WTC11 (cell line): ENCODE results near the gene TPSAB1. TPM values are rescaled to one million over a fixed set of nuclear protein-coding genes. Genes with fewer than 3 reads are reported as not detected.

Source experiments
- ATAC-seq: fragments of 200-7000 bp; cut with Tn5 transposase; 2 replicates; pipeline ENCODE4 v1.10.0; 2021; ENCODE audit warnings: mild to moderate bottlenecking, moderate library complexity
- CTCF ChIA-PET: fragments of 300-600 bp; sonication (Branson Sonifier 250); formaldehyde crosslinking; loops from one replicate; lab custom pipeline; 2021; ENCODE audit warnings: antibody characterized with exemption; lab: Charles Lee
- POLR2A ChIA-PET: fragments of 350-600 bp; sonication (Branson Sonifier 250); formaldehyde crosslinking; loops from one replicate; lab custom pipeline; 2021; ENCODE audit warnings: antibody characterized with exemption; lab: Charles Lee
- DNase-seq: peaks from one replicate; pipeline ENCODE4 v3.0.0; 2021; ENCODE audit warnings: low spot score
- H3K27ac Mint-ChIP-seq: 2 replicates; pipeline ENCODE4 v1.8.0; 2021; ENCODE audit warnings: mixed read lengths
- H3K27me3 Mint-ChIP-seq: 2 replicates; pipeline ENCODE4 v1.8.0; 2021; ENCODE audit warnings: low read depth, mild to moderate bottlenecking, moderate library complexity, mixed read lengths
- H3K36me3 Mint-ChIP-seq: 2 replicates; pipeline ENCODE4 v1.8.0; 2021; ENCODE audit warnings: mixed read lengths
- H3K4me1 Mint-ChIP-seq: 2 replicates; pipeline ENCODE4 v1.8.0; 2022; ENCODE audit warnings: mixed read lengths
- H3K4me3 Mint-ChIP-seq: 2 replicates; pipeline ENCODE4 v1.8.0; 2021; ENCODE audit warnings: mild to moderate bottlenecking, moderate library complexity, mixed read lengths
- H3K9me3 Mint-ChIP-seq: 2 replicates; pipeline ENCODE4 v1.8.0; 2021; ENCODE audit warnings: mixed read lengths
- CBFB ChIP-seq: sonication (generic); formaldehyde crosslinking; IDR thresholded peaks from 2 replicates; pipeline ENCODE4 v1.8.1; 2022; ENCODE audit warnings: mild to moderate bottlenecking, low read depth, missing genetic modification reagents
- ESRRA ChIP-seq: sonication (generic); formaldehyde crosslinking; IDR thresholded peaks from 2 replicates; pipeline ENCODE4 v1.8.1; 2022; ENCODE audit warnings: mild to moderate bottlenecking, missing genetic modification reagents, borderline replicate concordance
- FOXJ3 ChIP-seq: sonication (generic); formaldehyde crosslinking; IDR thresholded peaks from 2 replicates; pipeline ENCODE4 v1.9.0; 2021; ENCODE audit warnings: missing genetic modification reagents, mild to moderate bottlenecking, borderline replicate concordance
- GABPB1 ChIP-seq: sonication (generic); formaldehyde crosslinking; IDR thresholded peaks from 2 replicates; pipeline ENCODE4 v1.8.1; 2023; ENCODE audit warnings: mild to moderate bottlenecking, missing genetic modification reagents
- HMGA2 ChIP-seq: fragments of 250-450 bp; sonication (Bioruptor Pico); IDR thresholded peaks from 2 replicates; pipeline ENCODE4 v1.4.0; 2021; ENCODE audit warnings: mild to moderate bottlenecking, moderate library complexity
- JAZF1 ChIP-seq: fragments of 250-450 bp; sonication (Bioruptor Pico); IDR thresholded peaks from 2 replicates; pipeline ENCODE4 v1.9.0; 2021; ENCODE audit warnings: moderate library complexity, mild to moderate bottlenecking, inconsistent platforms
- NFE2L1 ChIP-seq: sonication (generic); formaldehyde crosslinking; IDR thresholded peaks from 2 replicates; pipeline ENCODE4 v1.8.1; 2023; ENCODE audit warnings: missing genetic modification reagents
- NR1H2 ChIP-seq: sonication (generic); formaldehyde crosslinking; IDR thresholded peaks from 2 replicates; pipeline ENCODE4 v1.9.0; 2021; ENCODE audit warnings: mild to moderate bottlenecking, moderate library complexity, missing genetic modification reagents
- ZNF219 ChIP-seq: sonication (generic); formaldehyde crosslinking; IDR thresholded peaks from 2 replicates; pipeline ENCODE4 v1.8.0; 2023; ENCODE audit warnings: missing genetic modification reagents, mild to moderate bottlenecking, borderline replicate concordance
- ZNF232 ChIP-seq: sonication (generic); formaldehyde crosslinking; IDR thresholded peaks from 2 replicates; pipeline ENCODE4 v1.8.0; 2022; ENCODE audit warnings: mild to moderate bottlenecking, missing genetic modification reagents
- ZNF263 ChIP-seq: sonication (generic); formaldehyde crosslinking; IDR thresholded peaks from 2 replicates; pipeline ENCODE4 v1.8.1; 2022; ENCODE audit warnings: low read depth, mild to moderate bottlenecking, moderate library complexity, missing genetic modification reagents
- ZNF317 ChIP-seq: sonication (generic); formaldehyde crosslinking; IDR thresholded peaks from 2 replicates; pipeline ENCODE4 v1.8.1; 2023; ENCODE audit warnings: low read depth, mild to moderate bottlenecking, moderate library complexity, missing genetic modification reagents, borderline replicate concordance
- ZNF423 ChIP-seq: fragments of 250-450 bp; sonication (Bioruptor Pico); IDR thresholded peaks from 2 replicates; pipeline ENCODE4 v2.1.2; 2022; ENCODE audit warnings: mild to moderate bottlenecking, moderate library complexity
- ZSCAN18 ChIP-seq: fragments of 250-450 bp; sonication (Bioruptor Pico); IDR thresholded peaks from 2 replicates; pipeline ENCODE4 v2.1.2; 2022; ENCODE audit warnings: mild to moderate bottlenecking, moderate library complexity
- total RNA-seq: library from RNA; stranded (reverse); gene quantifications from 3 replicates; pipeline ENCODE4 v1.2.3, GENCODE V29; 2021
- TF ChIP-seq, protein P1 (sequence below): sonication (generic); formaldehyde crosslinking; IDR thresholded peaks from 2 replicates; pipeline ENCODE4 v1.8.1; 2023; ENCODE audit warnings: mild to moderate bottlenecking, moderate library complexity, missing genetic modification reagents
- TF ChIP-seq, protein P2 (sequence below): sonication (generic); formaldehyde crosslinking; IDR thresholded peaks from 2 replicates; pipeline ENCODE4 v1.8.1; 2022; ENCODE audit warnings: missing genetic modification reagents, borderline replicate concordance
- TF ChIP-seq, protein P3 (sequence below): sonication (generic); formaldehyde crosslinking; IDR thresholded peaks from 2 replicates; pipeline ENCODE4 v1.8.0; 2023; ENCODE audit warnings: mild to moderate bottlenecking, missing genetic modification reagents

TPSAB1 gene
- total RNA-seq, 1 experiment from 2014 or later: not detected

GRCh38 chr16:1277617-1278282 is 37.2 kb downstream of the TPSAB1 start:
- DNase-seq (no peak), ATAC-seq (no peak)
- H3K4me3 Mint-ChIP-seq: no peak overlapping the region
- peaks cover 2% of the 10 kb centered on the region for H3K4me1 Mint-ChIP-seq
- no peaks in the 10 kb centered on the region for H3K9me3 Mint-ChIP-seq
- H3K36me3 Mint-ChIP-seq: no peaks in the 10 kb centered on the region
- no peak overlapping the region for H3K27ac Mint-ChIP-seq
- no peaks in the 10 kb centered on the region for H3K27me3 Mint-ChIP-seq
- ChIA-PET CTCF (interaction anchor here (1.0 to 1.4 kb wide), 4 partner anchors 8 to 48 kb away, joined by 3 to 4 read pairs (median 4); no protein-coding TSS in a partner anchor), POLR2A (no interaction called here)
- TF ChIP-seq ZNF263 (peak; percentile 39; the same call in 1 of the 2 replicates), HMGA2 (CRISPR knock-in tag) (no peak), NFE2L1 (CRISPR knock-in tag) (no peak)

DNA sequence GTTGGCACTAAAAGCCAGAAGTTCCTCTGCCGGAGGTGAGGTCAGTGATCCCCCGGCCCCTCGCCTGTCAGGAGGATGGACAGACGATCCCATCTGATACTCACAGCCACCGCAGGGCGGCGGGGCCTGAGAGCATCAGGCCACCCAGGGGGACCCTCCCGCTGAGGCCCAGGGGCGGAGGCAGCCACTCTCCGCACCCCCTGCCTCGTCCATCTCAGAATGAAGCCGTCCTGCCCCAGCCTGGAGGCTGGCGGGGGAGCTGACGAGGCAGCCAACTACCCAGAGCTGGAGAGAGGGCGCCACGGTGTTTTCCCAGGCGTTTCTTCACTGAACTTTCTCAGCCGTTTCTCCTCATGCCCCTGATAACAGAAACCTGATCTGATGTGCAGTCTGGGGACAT is 38.0 kb downstream of the TPSAB1 start:
- Mint-ChIP-seq H3K4me1 (peaks cover 7% of the 10 kb centered on the region), H3K4me3 (no peak overlapping the region), H3K36me3 (no peaks in the 10 kb centered on the region), H3K27me3 (no peaks in the 10 kb centered on the region), H3K9me3 (no peaks in the 10 kb centered on the region), H3K27ac (no peak overlapping the region)
- TF ChIP-seq ESRRA (CRISPR knock-in tag) (no peak), ZNF423 (CRISPR knock-in tag) (peak; percentile 83), ZNF317 (CRISPR knock-in tag) (peak; percentile 88)
- ChIA-PET CTCF (interaction anchor here (1.0 to 2.6 kb wide), 5 partner anchors 8 to 48 kb away, joined by 3 to 6 read pairs (median 4); no protein-coding TSS in a partner anchor), POLR2A (no interaction called here)
- no peak for DNase-seq
- ATAC-seq: peak; percentile 22; the same call in 1 of the 2 replicates

DNA sequence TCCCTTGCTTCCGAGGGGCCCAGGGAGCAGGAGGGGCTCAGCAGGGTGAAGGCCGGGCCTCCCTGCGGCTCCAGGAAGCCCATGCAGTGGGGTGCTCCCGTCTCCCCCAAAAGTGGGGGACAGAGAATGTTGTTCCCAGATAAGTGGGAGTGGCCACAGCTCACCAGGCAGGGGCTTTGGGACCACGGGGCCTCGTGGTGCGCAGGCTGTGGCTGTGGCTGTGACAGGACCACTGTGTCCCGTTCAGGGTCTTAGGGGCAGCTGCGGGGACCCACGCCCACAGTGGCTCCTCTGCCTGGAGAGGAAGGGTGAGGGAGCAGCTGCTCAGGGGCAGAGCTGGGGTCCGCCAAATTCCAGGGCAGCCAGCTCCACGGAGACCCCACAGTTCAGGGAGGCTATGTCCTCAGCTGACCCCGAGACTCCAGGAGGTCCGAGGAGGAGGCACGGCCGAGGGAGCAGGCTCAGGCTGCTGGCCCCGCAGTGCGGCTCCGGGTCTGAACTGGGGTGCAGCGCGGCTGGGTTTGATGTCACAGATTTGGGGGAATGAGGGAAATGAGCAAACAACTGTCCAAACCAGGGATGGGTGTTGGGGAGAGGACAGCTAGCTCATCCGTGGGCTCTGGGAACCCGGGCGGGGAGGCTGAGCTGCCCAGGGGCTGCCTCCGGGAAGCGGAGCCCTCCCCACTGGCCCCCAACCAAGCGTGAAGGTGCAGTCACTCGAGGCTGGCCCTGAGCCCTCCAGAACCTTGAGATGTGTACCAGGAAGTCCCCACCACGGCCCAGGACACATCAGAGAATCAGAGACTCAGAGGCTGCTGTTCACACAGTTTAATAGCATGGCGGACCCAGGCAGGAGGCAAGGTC is 38.8 kb downstream of the TPSAB1 start:
- H3K4me1 Mint-ChIP-seq: peaks cover 10% of the 10 kb centered on the region
- H3K4me3 Mint-ChIP-seq: no peak overlapping the region
- H3K36me3 Mint-ChIP-seq: no peaks in the 10 kb centered on the region
- POLR2A ChIA-PET: no interaction called here
- no peaks in the 10 kb centered on the region for H3K9me3 Mint-ChIP-seq
- H3K27me3 Mint-ChIP-seq: peaks cover 3% of the 10 kb centered on the region; the same call in 1 of the 2 replicates
- no peak overlapping the region for H3K27ac Mint-ChIP-seq
- no peak for TF ChIP-seq CBFB
- TF ChIP-seq GABPB1 (CRISPR knock-in tag): no peak
- no peak for TF ChIP-seq NR1H2 (CRISPR knock-in tag)
- TF ChIP-seq ZSCAN18 (CRISPR knock-in tag): no peak
- TF ChIP-seq, protein P1, sequence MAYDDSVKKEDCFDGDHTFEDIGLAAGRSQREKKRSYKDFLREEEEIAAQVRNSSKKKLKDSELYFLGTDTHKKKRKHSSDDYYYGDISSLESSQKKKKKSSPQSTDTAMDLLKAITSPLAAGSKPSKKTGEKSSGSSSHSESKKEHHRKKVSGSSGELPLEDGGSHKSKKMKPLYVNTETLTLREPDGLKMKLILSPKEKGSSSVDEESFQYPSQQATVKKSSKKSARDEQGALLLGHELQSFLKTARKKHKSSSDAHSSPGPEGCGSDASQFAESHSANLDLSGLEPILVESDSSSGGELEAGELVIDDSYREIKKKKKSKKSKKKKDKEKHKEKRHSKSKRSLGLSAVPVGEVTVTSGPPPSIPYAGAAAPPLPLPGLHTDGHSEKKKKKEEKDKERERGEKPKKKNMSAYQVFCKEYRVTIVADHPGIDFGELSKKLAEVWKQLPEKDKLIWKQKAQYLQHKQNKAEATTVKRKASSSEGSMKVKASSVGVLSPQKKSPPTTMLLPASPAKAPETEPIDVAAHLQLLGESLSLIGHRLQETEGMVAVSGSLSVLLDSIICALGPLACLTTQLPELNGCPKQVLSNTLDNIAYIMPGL (CRISPR knock-in tag): no peak
- no peak for ATAC-seq
- CTCF ChIA-PET: interaction anchor here (0.5 to 2.6 kb wide), 6 partner anchors 9 to 129 kb away, joined by 3 to 6 read pairs (median 4); no protein-coding TSS in a partner anchor
- no peak for DNase-seq

DNA sequence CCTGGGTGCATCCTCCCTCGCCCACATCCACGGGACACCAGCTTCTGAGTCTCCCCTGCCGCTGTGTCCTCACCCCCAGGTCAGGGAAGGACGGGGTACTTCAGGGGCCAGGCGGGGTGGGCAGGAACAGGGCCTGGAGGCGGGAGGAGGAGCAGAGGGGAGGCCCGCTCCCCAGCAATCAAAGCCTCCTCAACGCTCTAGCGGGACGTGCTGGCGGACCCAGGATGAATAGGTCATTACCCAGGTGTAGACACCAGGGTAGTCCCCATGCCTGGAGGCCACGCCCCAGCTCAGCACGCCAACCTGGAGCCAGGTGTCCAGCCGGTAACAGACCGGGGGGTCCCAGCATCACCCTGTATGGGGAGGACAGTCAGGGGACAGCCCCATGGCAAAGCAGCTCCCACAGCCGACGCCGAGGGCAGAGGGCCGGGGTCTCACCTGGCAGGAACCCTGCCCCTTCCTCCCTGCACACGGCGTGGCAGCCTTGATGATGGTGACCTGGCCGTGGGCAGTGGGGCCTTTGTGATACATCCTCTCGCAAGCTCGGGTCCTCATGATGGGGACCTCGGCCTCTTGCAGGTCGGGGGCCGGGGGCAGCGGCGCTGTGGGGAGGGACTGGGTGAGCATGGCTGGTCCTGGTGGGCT is 39.6 kb downstream of the TPSAB1 start:
- CTCF ChIA-PET: interaction anchor here (0.6 to 2.6 kb wide), 5 partner anchors 10 to 1092 kb away, joined by 3 to 6 read pairs (median 5); no protein-coding TSS in a partner anchor
- H3K9me3 Mint-ChIP-seq: no peaks in the 10 kb centered on the region
- H3K4me1 Mint-ChIP-seq: peaks cover 10% of the 10 kb centered on the region
- H3K27ac Mint-ChIP-seq: no peak overlapping the region
- no peak for DNase-seq
- peaks cover 4% of the 10 kb centered on the region; the same call in 1 of the 2 replicates for H3K27me3 Mint-ChIP-seq
- H3K36me3 Mint-ChIP-seq: no peaks in the 10 kb centered on the region
- ATAC-seq: no peak
- POLR2A ChIA-PET: no interaction called here
- H3K4me3 Mint-ChIP-seq: no peak overlapping the region
- TF ChIP-seq JAZF1 (CRISPR knock-in tag): no peak
- TF ChIP-seq, protein P2, sequence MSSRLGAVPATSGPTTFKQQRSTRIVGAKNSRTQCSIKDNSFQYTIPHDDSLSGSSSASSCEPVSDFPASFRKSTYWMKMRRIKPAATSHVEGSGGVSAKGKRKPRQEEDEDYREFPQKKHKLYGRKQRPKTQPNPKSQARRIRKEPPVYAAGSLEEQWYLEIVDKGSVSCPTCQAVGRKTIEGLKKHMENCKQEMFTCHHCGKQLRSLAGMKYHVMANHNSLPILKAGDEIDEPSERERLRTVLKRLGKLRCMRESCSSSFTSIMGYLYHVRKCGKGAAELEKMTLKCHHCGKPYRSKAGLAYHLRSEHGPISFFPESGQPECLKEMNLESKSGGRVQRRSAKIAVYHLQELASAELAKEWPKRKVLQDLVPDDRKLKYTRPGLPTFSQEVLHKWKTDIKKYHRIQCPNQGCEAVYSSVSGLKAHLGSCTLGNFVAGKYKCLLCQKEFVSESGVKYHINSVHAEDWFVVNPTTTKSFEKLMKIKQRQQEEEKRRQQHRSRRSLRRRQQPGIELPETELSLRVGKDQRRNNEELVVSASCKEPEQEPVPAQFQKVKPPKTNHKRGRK (CRISPR knock-in tag): no peak
- TF ChIP-seq ZNF232 (CRISPR knock-in tag): no peak
- no peak for TF ChIP-seq ZNF219 (CRISPR knock-in tag)
- TF ChIP-seq FOXJ3 (CRISPR knock-in tag): no peak
- TF ChIP-seq, protein P3, sequence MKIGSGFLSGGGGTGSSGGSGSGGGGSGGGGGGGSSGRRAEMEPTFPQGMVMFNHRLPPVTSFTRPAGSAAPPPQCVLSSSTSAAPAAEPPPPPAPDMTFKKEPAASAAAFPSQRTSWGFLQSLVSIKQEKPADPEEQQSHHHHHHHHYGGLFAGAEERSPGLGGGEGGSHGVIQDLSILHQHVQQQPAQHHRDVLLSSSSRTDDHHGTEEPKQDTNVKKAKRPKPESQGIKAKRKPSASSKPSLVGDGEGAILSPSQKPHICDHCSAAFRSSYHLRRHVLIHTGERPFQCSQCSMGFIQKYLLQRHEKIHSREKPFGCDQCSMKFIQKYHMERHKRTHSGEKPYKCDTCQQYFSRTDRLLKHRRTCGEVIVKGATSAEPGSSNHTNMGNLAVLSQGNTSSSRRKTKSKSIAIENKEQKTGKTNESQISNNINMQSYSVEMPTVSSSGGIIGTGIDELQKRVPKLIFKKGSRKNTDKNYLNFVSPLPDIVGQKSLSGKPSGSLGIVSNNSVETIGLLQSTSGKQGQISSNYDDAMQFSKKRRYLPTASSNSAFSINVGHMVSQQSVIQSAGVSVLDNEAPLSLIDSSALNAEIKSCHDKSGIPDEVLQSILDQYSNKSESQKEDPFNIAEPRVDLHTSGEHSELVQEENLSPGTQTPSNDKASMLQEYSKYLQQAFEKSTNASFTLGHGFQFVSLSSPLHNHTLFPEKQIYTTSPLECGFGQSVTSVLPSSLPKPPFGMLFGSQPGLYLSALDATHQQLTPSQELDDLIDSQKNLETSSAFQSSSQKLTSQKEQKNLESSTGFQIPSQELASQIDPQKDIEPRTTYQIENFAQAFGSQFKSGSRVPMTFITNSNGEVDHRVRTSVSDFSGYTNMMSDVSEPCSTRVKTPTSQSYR (CRISPR knock-in tag): no peak
